Caco-2 (cell line): ENCODE results near the gene SLC22A12. TPM values are rescaled to one million over a fixed set of nuclear protein-coding genes. Genes with fewer than 3 reads are reported as not detected.

ENCODE experiments used
- BruUV-seq: library from RNA; stranded (reverse); fragments of 400-500 nt; replicated peaks from 2 replicates; lab custom pipeline; 2021; lab: Mats Ljungman, UMichigan
- CTCF ChIA-PET: fragments of 300-600 bp; sonication (Branson Sonifier 250); formaldehyde crosslinking; loops from one replicate; lab custom pipeline; 2022; ENCODE audit warnings: antibody characterized with exemption; lab: Charles Lee
- POLR2A ChIA-PET: fragments of 300-600 bp; sonication (Branson Sonifier 250); formaldehyde crosslinking; loops from one replicate; lab custom pipeline; 2022; ENCODE audit warnings: antibody characterized with exemption; lab: Charles Lee
- DNase-seq, 2 experiments: peaks; one replicate each; pipeline versions ENCODE4 v3.0.0 to v3.0.0-alpha.2; 2020 to 2022
- H3K27me3 ChIP-seq: replicated peaks from 2 replicates; pipeline ENCODE4 v1.6.0; 2011; ENCODE audit warnings: low read length; ENCODE audit not compliant: control insufficient read depth, insufficient read depth
- H3K36me3 ChIP-seq: 2 replicates; pipeline ENCODE4 v1.5.1; 2011; ENCODE audit warnings: low read length; ENCODE audit not compliant: control insufficient read depth, insufficient read depth
- H3K4me1 ChIP-seq: fragments of 250-450 bp; sonication (Bioruptor Pico); 2 replicates; pipeline ENCODE4 v1.5.1; 2020; ENCODE audit warnings: mild to moderate bottlenecking
- H3K4me3 ChIP-seq: 2 replicates; pipeline ENCODE4 v1.5.1; 2011; ENCODE audit warnings: low read depth, mild to moderate bottlenecking, control low read depth, low read length
- H3K9me3 ChIP-seq: fragments of 250-450 bp; sonication (Bioruptor Pico); 2 replicates; pipeline ENCODE4 v1.5.1; 2020; ENCODE audit warnings: mild to moderate bottlenecking, moderate library complexity
- H3K27ac Mint-ChIP-seq: one replicate; pipeline ENCODE4 v1.8.0; 2022; ENCODE audit warnings: mixed read lengths; ENCODE audit not compliant: unreplicated experiment
- H3K27me3 Mint-ChIP-seq: one replicate; pipeline ENCODE4 v1.8.0; 2022; ENCODE audit warnings: mixed read lengths; ENCODE audit not compliant: insufficient read depth, unreplicated experiment
- H3K36me3 Mint-ChIP-seq: one replicate; pipeline ENCODE4 v1.8.0; 2022; ENCODE audit warnings: mild to moderate bottlenecking, mixed read lengths; ENCODE audit not compliant: insufficient read depth, unreplicated experiment
- H3K4me1 Mint-ChIP-seq: one replicate; pipeline ENCODE4 v1.8.0; 2022; ENCODE audit warnings: low read depth, mixed read lengths; ENCODE audit not compliant: unreplicated experiment
- H3K4me3 Mint-ChIP-seq: one replicate; pipeline ENCODE4 v1.8.0; 2022; ENCODE audit warnings: mild to moderate bottlenecking, moderate library complexity, mixed read lengths; ENCODE audit not compliant: unreplicated experiment
- H3K9me3 Mint-ChIP-seq: one replicate; pipeline ENCODE4 v1.8.0; 2022; ENCODE audit warnings: mixed read lengths; ENCODE audit not compliant: unreplicated experiment
- CTCF ChIP-seq, 2 experiments: fragments of 200-600 bp in 1 of 2; IDR thresholded peaks; 1 replicate in 1 of 2; 2 replicates in 1 of 2; pipeline versions ENCODE4 v1.5.1 to v1.8.0; 2011 to 2022; ENCODE audit warnings: antibody characterized with exemption in 1 of 2, control low read depth in 1 of 2, inconsistent platforms in 1 of 2, low read depth in 1 of 2, low read length in 1 of 2, mild to moderate bottlenecking in 1 of 2, moderate library complexity in 1 of 2; ENCODE audit not compliant: insufficient read depth in 1 of 2, severe bottlenecking in 1 of 2, unreplicated experiment in 1 of 2
- intact Hi-C: fragments of 100-400 bp; cut with micrococcal nuclease; formaldehyde crosslinking; loops from one replicate; pipeline ENCODE4 v1.10.0; 2022; ENCODE audit not compliant: unreplicated experiment
- total RNA-seq: library from RNA; stranded (reverse); gene quantifications from 2 replicates; pipeline ENCODE4 v1.2.3, GENCODE V29; 2022

SLC22A12 gene
- total RNA-seq, 1 experiment from 2014 or later: not detected

- H3K36me3 Mint-ChIP-seq: peaks cover 5% of the 10 kb centered on the region
- no peak overlapping the region for H3K27ac Mint-ChIP-seq
- Histone ChIP-seq H3K4me1 (no peaks in the 10 kb centered on the region), H3K36me3 (no peaks in the 10 kb centered on the region), H3K27me3 (no peaks in the 10 kb centered on the region), H3K9me3 (no peaks in the 10 kb centered on the region), H3K4me3 (no peak overlapping the region)
- POLR2A ChIA-PET: no interaction called here
- CTCF ChIA-PET: interaction anchor here (0.7 to 1.0 kb wide), 2 partner anchors 143 to 144 kb away, joined by 3 to 4 read pairs; partner anchors contain the start of gene RASGRP2
- no peaks in the 10 kb centered on the region for H3K4me1 Mint-ChIP-seq
- no peak overlapping the region for H3K4me3 Mint-ChIP-seq
- no peak for DNase-seq
- H3K27me3 Mint-ChIP-seq: no peaks in the 10 kb centered on the region
- intact Hi-C loops: no loop called here
- no TSS peak for BruUV-seq
- H3K9me3 Mint-ChIP-seq: no peaks in the 10 kb centered on the region
- no peak for TF ChIP-seq CTCF (IDR thresholded peaks at IDR 0.05; ENCODE audit: insufficient read depth in 1 of 2, low read depth in 1 of 2, low read length in 1 of 2, severe bottlenecking in 1 of 2, unreplicated experiment in 1 of 2)
Observed at GRCh38 chr11:64599698-64600211, 8.7 kb downstream of the SLC22A12 start.

GRCh38 chr11:64600281-64600992 lies 9.4 kb downstream of the SLC22A12 start:
- BruUV-seq: no TSS peak
- no peaks in the 10 kb centered on the region for H3K9me3 ChIP-seq
- H3K4me3 ChIP-seq: no peak overlapping the region
- no peaks in the 10 kb centered on the region for H3K36me3 ChIP-seq
- no peaks in the 10 kb centered on the region for H3K4me1 ChIP-seq
- ChIA-PET CTCF (interaction anchor here (0.6 to 1.0 kb wide), 3 partner anchors 113 to 528 kb away, joined by 3 read pairs; no protein-coding TSS in a partner anchor), POLR2A (no interaction called here)
- intact Hi-C loops: no loop called here
- H3K36me3 Mint-ChIP-seq: peaks cover 5% of the 10 kb centered on the region
- no peaks in the 10 kb centered on the region for H3K9me3 Mint-ChIP-seq
- TF ChIP-seq CTCF (IDR thresholded peaks at IDR 0.05; ENCODE audit: insufficient read depth in 1 of 2, low read depth in 1 of 2, low read length in 1 of 2, severe bottlenecking in 1 of 2, unreplicated experiment in 1 of 2): no peak
- DNase-seq: no peak
- H3K4me1 Mint-ChIP-seq: no peaks in the 10 kb centered on the region
- no peak overlapping the region for H3K27ac Mint-ChIP-seq
- no peaks in the 10 kb centered on the region for H3K27me3 ChIP-seq
- no peaks in the 10 kb centered on the region for H3K27me3 Mint-ChIP-seq
- H3K4me3 Mint-ChIP-seq: no peak overlapping the region

GRCh38 chr11:64601605-64602465 lies 10.8 kb downstream of the SLC22A12 start:
- Histone ChIP-seq H3K36me3 (no peaks in the 10 kb centered on the region), H3K27me3 (no peaks in the 10 kb centered on the region), H3K9me3 (no peaks in the 10 kb centered on the region), H3K4me3 (no peak overlapping the region), H3K4me1 (no peaks in the 10 kb centered on the region)
- no peak for DNase-seq
- no peak for TF ChIP-seq CTCF (IDR thresholded peaks at IDR 0.05; ENCODE audit: insufficient read depth in 1 of 2, low read depth in 1 of 2, low read length in 1 of 2, severe bottlenecking in 1 of 2, unreplicated experiment in 1 of 2)
- ChIA-PET POLR2A (interaction anchor here (0.5 kb wide), 1 partner anchor 564 kb away, joined by 4 read pairs; no protein-coding TSS in a partner anchor), CTCF (no interaction called here)
- Mint-ChIP-seq H3K4me3 (no peak overlapping the region), H3K27me3 (no peaks in the 10 kb centered on the region), H3K9me3 (no peaks in the 10 kb centered on the region), H3K4me1 (no peaks in the 10 kb centered on the region), H3K36me3 (peaks cover 5% of the 10 kb centered on the region), H3K27ac (no peak overlapping the region)
- intact Hi-C loops: no loop called here
- BruUV-seq: no TSS peak
